GM13976 (cell line): ENCODE results near the gene FXYD7.

Experiments
- DNase-seq: peaks from one replicate; pipeline ENCODE4 v3.0.0; 2012; ENCODE audit warnings: low spot score
- in situ Hi-C: fragments of 300-500 bp; cut with MboI; formaldehyde crosslinking; loops from one replicate; pipeline ENCODE4 v1.12.0; 2022; ENCODE audit warnings: low sequenced_read_pairs, mixed read lengths, inconsistent platforms; ENCODE audit not compliant: unreplicated experiment
- TF ChIP-seq, protein P1 (sequence below): IDR thresholded peaks from 2 replicates; pipeline ENCODE4 v1.5.1; 2012; ENCODE audit warnings: borderline replicate concordance, mild to moderate bottlenecking; ENCODE audit not compliant: insufficient read depth; ENCODE audit errors: extremely low read depth, missing control alignments, control extremely low read depth

FXYD7 gene

DNA sequence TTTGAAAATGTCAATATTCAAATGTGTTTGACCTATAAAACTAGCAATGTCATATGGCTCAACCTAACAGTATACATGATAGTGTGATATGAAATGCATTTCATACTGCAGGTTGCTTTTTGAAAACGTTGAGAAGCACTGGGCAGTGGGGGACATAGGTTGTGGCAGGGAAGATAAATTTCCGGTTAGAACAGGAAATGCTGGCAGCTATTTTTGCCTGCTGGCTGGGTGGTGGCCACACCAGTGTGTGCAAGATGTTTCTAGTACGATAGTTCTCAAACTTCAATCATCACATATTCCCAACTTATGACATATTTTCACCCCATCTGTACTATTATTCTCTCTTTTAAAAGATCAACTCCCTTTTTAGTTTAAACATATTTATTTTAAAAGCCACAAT is 28.7 kb downstream of the FXYD7 start:
- TF ChIP-seq, protein P1, sequence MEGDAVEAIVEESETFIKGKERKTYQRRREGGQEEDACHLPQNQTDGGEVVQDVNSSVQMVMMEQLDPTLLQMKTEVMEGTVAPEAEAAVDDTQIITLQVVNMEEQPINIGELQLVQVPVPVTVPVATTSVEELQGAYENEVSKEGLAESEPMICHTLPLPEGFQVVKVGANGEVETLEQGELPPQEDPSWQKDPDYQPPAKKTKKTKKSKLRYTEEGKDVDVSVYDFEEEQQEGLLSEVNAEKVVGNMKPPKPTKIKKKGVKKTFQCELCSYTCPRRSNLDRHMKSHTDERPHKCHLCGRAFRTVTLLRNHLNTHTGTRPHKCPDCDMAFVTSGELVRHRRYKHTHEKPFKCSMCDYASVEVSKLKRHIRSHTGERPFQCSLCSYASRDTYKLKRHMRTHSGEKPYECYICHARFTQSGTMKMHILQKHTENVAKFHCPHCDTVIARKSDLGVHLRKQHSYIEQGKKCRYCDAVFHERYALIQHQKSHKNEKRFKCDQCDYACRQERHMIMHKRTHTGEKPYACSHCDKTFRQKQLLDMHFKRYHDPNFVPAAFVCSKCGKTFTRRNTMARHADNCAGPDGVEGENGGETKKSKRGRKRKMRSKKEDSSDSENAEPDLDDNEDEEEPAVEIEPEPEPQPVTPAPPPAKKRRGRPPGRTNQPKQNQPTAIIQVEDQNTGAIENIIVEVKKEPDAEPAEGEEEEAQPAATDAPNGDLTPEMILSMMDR, result no peak
- DNase-seq, result no peak
- in situ Hi-C loops, result no loop called here

DNA sequence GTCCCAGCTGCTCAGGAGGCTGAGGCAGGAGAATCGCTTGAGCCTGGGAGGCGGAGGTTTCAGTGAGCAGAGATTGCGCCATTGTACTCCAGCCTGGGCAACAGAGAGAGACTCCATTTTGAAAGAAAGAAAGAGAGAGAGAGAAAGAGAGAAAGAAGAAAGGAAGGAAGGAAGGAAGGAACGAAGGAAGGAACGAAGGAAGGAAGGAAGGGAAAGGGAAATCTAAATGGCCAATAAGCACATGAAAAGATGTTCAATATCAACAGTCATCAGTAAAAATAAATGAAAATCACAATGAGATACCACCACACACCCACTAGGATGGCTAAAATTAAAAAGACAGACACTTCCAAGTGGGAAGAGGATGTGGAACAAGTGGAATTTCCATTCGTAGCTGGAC is 31.2 kb downstream of the FXYD7 start:
- in situ Hi-C loops, result no loop called here
- DNase-seq, result no peak
- TF ChIP-seq, protein P1, result no peak

DNA sequence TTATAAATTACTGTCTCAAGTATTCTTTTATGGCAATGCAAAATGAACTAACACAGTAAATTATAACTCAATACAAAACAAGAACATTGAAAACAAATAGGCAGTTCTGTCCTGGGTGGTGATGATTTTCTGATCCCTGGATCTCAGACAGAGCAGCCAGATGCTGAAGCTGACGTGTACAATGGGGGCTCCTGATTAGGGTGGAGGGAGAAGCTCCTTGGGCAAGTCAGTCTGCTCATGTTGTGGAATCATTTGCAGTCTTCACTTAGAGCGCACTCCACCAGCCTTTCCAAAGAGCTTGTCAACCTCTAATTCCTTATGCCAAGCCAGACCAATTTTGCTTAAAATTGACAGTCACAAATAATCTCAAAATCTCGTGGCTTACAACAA is 33.1 kb downstream of the FXYD7 start:
- in situ Hi-C loops, result no loop called here
- DNase-seq, result no peak
- TF ChIP-seq, protein P1, result no peak

DNA sequence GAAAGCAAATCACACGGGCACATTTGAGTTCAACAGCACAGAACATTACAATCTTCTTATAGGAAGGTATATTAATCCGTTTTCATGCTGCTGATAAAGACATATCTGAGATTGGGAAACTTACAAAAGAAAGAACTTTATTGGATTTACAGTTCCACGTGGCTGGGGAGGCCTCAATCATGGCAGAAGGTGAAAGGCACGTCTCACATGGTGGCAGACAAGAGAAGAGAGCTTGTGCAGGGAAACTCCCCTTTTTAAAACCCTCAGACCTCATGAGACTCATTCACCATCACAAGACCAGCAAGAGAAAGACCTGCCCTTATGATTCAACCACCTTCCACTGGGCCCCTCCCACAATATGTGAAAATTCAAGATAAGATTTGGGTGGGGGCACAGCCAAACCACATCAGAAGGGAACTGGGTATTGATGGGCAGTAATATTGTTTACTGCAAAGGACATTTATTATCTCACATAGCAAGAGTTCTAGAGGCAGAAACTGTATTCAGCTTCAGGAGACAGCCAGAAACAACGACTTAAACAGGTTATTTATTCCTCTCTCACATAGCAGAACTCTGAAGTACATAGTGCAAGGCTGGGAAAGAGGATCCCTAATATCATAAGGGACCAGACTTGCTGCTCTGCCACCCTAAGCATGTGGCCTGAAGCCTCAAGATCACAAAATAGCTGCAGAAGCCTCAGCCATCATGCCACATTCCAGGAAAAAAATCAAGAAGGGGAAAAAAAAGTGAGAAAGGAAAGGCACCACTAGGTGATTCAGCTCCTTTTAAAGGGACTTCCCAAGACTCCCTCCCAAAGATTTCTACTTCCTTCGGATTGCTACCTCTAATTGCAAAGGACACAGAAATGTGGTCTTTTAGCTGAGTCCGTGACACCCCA is 34.6 kb downstream of the FXYD7 start:
- TF ChIP-seq, protein P1, result no peak
- DNase-seq, result no peak
- in situ Hi-C loops, result no loop called here

DNA sequence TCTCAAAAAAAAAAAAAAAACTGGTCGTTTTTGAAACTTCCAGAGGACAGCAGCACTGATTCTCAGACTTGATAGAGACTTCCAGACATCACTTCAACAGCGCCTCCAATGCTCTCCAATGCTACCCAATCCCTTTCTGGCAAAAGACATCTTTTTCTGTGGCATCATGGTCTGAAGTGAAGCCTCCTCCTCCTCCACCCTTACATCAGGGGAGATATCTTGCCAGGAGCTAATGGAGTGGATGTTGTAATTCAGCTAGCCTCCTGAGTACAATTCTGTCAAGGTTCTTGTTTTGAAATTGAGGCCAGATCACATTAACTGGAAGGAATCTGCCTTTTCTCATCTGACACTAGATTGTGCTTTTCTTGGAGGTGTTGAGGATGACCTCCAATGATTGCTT is 35.6 kb downstream of the FXYD7 start:
- TF ChIP-seq, protein P1, result no peak
- in situ Hi-C loops, result no loop called here
- no peak for DNase-seq

DNA sequence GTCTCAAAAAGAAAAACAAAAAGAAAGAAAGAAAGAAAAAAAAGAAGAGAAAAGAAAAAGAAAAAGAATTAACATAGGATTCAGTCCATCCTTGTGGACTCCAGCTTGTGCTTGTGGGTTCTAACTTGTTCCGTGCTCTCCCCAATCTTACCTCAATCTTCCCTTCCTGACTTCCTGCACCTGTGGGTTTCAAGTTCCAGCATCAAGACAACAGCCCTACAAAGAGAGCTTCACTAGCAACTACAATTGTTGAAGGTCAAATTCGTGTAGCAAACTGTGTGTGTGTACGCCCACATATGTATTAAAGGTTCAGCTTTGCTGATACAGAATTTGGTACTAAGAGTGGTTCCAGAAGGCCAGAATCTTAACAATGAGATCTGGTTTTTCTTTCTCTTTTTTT is 36.8 kb downstream of the FXYD7 start:
- TF ChIP-seq, protein P1, result no peak
- in situ Hi-C loops, result no loop called here
- DNase-seq, result no peak
